ENCODE results near the gene CRISPLD2.

DNA sequence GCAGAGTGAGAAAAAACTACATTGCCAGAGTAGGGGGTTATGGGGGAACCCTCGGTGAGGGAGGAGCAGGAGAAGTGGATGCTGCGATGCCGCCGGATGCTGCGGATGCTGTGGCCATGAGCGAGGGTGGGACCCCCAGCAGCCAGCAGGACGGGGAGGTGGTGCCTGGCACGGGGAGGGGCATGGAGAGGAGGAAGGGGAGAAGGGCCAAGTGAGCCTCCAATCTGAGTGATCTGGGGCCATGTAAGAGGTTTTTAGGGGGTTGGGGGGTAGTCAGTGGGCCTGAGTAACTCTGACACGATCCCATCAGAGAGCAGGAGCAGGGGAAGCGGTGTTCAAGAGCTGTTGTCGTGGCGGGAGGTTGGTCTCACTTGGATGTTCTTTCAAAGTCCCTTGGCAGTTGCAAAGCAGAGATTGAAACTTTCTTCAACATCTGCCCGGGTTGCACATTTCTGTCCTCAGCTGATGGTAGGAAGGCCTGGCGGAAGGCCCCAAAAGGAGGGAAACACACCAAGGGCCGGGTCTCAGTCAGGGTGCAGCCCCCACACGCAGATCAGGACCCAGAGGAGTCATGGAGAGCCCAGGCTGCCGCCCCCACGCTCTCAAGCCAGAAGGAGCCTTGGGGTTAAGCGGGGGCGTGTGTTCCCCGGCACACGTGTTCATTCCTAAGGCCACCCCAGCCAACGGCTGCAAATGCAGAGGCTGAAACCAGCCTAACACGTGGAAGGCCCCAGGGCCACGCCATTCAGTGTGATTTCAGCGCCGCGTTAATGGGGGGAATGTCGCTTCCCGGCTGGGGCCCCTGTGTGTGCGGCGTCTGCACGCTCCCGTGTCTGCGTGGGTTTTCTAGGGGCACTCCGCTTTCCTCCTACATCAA, 109.9 kb downstream of the CRISPLD2 start:
- TF ChIP-seq, protein P1, sequence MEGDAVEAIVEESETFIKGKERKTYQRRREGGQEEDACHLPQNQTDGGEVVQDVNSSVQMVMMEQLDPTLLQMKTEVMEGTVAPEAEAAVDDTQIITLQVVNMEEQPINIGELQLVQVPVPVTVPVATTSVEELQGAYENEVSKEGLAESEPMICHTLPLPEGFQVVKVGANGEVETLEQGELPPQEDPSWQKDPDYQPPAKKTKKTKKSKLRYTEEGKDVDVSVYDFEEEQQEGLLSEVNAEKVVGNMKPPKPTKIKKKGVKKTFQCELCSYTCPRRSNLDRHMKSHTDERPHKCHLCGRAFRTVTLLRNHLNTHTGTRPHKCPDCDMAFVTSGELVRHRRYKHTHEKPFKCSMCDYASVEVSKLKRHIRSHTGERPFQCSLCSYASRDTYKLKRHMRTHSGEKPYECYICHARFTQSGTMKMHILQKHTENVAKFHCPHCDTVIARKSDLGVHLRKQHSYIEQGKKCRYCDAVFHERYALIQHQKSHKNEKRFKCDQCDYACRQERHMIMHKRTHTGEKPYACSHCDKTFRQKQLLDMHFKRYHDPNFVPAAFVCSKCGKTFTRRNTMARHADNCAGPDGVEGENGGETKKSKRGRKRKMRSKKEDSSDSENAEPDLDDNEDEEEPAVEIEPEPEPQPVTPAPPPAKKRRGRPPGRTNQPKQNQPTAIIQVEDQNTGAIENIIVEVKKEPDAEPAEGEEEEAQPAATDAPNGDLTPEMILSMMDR (IDR thresholded peaks at IDR 0.05): no peak
- TF ChIP-seq POLR2A (IDR thresholded peaks at IDR 0.05): no peak

All from body of pancreas (tissue), 4 donors.